Heart left ventricle (tissue), 13 donors: Measurements from ENCODE around the gene FBXO17.

Source experiments
- CTCF ChIP-seq, 12 donors: fragments of 200-600 bp; sonication (generic) in 4 of 12; IDR thresholded peaks; one replicate each; pipeline versions ENCODE4 v1.5.0 to v1.8.0; 2018 to 2022; ENCODE audit warnings: antibody characterized with exemption in 12 of 12, mild to moderate bottlenecking in 5 of 12
- POLR2A ChIP-seq, 2 donors: fragments of 450-650 bp; IDR thresholded peaks; one replicate each; pipeline ENCODE4 v1.6.1; 2017; ENCODE audit warnings: antibody characterized with exemption in 2 of 2, mild to moderate bottlenecking in 2 of 2, moderate library complexity in 2 of 2
- donor health status: ischemic (EF 13 %, LVEDD 7.1; RV severe dilation, severe dysfunction).
- donor health status: DM: no; HTN: yes; CAD: no.
- donor health status: DM: no; HTN: no; CAD: no.
- donor health status: ischemic (EF 25% LVEDD 6.9; RV normal size, moderate dysfunction).
- donor health status: ischemic (EF 25% LVEDD 5.7; RV mildly dilated, moderate dysfunction).
- donor health status: ischemic (EF 35%, LVEDD 5.7; RV mildly dilated, moderate dysfunction).
- donor health status: nonischemic (EF 11% LVEDD 7.7; RV severe dilation, severe dysfunction).
- donor health status: DM: yes; HTN: yes; CAD: no.
- donor health status: PGD.
- donor health status: ischemic (EF 29% LVEDD 5.4; RV normal size, mild dysfunction).
- donor health status: nonischemic (EF 23%, LVEDD 6.1; RV moderate dilation, normal function).

GRCh38 chr19:39024875-39025641 is 49.5 kb upstream of the FBXO17 start:
- TF ChIP-seq POLR2A (IDR thresholded peaks at IDR 0.05) (no peak), CTCF (IDR thresholded peaks at IDR 0.05) (no peak)
